Measurements from ENCODE around the gene PSMF1.
"Not testable (repeated sequence)": the region's sequence is repeated elsewhere in the genome, so short reads cannot be mapped to it uniquely, and the experiment has no call there.

PSMF1 gene

GRCh38 chr20:1131354-1131753, 13.0 kb downstream of the PSMF1 start:
- Histone ChIP-seq H3K4me1 (ENCODE audit: insufficient read depth, low read length) (no peaks in the 10 kb centered on the region), H3K9me3 (ENCODE audit: control insufficient read depth, insufficient read depth, low read length) (no peaks in the 10 kb centered on the region), H3K9ac (ENCODE audit: low read depth, low read length) (no peak overlapping the region), H3K36me3 (ENCODE audit: insufficient read depth, low read length) (peaks cover 34% of the 10 kb centered on the region)

GRCh38 chr20:1134355-1134754, 16.0 kb downstream of the PSMF1 start:
- H3K9ac ChIP-seq (ENCODE audit: low read depth, low read length): no peak overlapping the region
- peaks cover 26% of the 10 kb centered on the region for H3K36me3 ChIP-seq (ENCODE audit: insufficient read depth, low read length)
- H3K9me3 ChIP-seq (ENCODE audit: control insufficient read depth, insufficient read depth, low read length): no peaks in the 10 kb centered on the region
- H3K4me1 ChIP-seq (ENCODE audit: insufficient read depth, low read length): no peaks in the 10 kb centered on the region

- no peaks in the 10 kb centered on the region for H3K9me3 ChIP-seq (ENCODE audit: control insufficient read depth, insufficient read depth, low read length)
- H3K9ac ChIP-seq (ENCODE audit: low read depth, low read length): no peak overlapping the region
- H3K36me3 ChIP-seq (ENCODE audit: insufficient read depth, low read length): peaks cover 24% of the 10 kb centered on the region
- H3K4me1 ChIP-seq (ENCODE audit: insufficient read depth, low read length): no peaks in the 10 kb centered on the region
Observed at GRCh38 chr20:1134836-1135235, 16.4 kb downstream of the PSMF1 start.

- H3K9me3 ChIP-seq (ENCODE audit: control insufficient read depth, insufficient read depth, low read length): no peaks in the 10 kb centered on the region
- peaks cover 9% of the 10 kb centered on the region for H3K36me3 ChIP-seq (ENCODE audit: insufficient read depth, low read length)
- no peaks in the 10 kb centered on the region for H3K4me1 ChIP-seq (ENCODE audit: insufficient read depth, low read length)
- H3K9ac ChIP-seq (ENCODE audit: low read depth, low read length): no peak overlapping the region
Observed at GRCh38 chr20:1137236-1137635, 18.8 kb downstream of the PSMF1 start.

GRCh38 chr20:1144401-1145172, 26.2 kb downstream of the PSMF1 start:
- Histone ChIP-seq H3K9me3 (ENCODE audit: control insufficient read depth, insufficient read depth, low read length) (no peaks in the 10 kb centered on the region), H3K9ac (ENCODE audit: low read depth, low read length) (no peak overlapping the region), H3K36me3 (ENCODE audit: insufficient read depth, low read length) (peaks cover 6% of the 10 kb centered on the region; the same call in 1 of the 2 replicates), H3K4me1 (ENCODE audit: insufficient read depth, low read length) (no peaks in the 10 kb centered on the region)

- Histone ChIP-seq H3K36me3 (ENCODE audit: insufficient read depth, low read length) (peaks cover 6% of the 10 kb centered on the region; the same call in 1 of the 2 replicates), H3K9ac (ENCODE audit: low read depth, low read length) (no peak overlapping the region), H3K4me1 (ENCODE audit: insufficient read depth, low read length) (no peaks in the 10 kb centered on the region), H3K9me3 (ENCODE audit: control insufficient read depth, insufficient read depth, low read length) (no peaks in the 10 kb centered on the region)
Observed at GRCh38 chr20:1146957-1147356, 28.6 kb downstream of the PSMF1 start.

GRCh38 chr20:1149812-1150211, 31.4 kb downstream of the PSMF1 start:
- H3K36me3 ChIP-seq (ENCODE audit: insufficient read depth, low read length): peaks cover 16% of the 10 kb centered on the region; the same call in 1 of the 2 replicates
- H3K9me3 ChIP-seq (ENCODE audit: control insufficient read depth, insufficient read depth, low read length); H3K4me1 ChIP-seq (ENCODE audit: insufficient read depth, low read length); H3K9ac ChIP-seq (ENCODE audit: low read depth, low read length): not testable (repeated sequence)

GRCh38 chr20:1150218-1150617, 31.8 kb downstream of the PSMF1 start:
- Histone ChIP-seq H3K9me3 (ENCODE audit: control insufficient read depth, insufficient read depth, low read length) (no peaks in the 10 kb centered on the region), H3K36me3 (ENCODE audit: insufficient read depth, low read length) (peaks cover 16% of the 10 kb centered on the region; the same call in 1 of the 2 replicates), H3K4me1 (ENCODE audit: insufficient read depth, low read length) (no peaks in the 10 kb centered on the region), H3K9ac (ENCODE audit: low read depth, low read length) (no peak overlapping the region)

GRCh38 chr20:1150968-1151367, 32.6 kb downstream of the PSMF1 start:
- no peaks in the 10 kb centered on the region for H3K4me1 ChIP-seq (ENCODE audit: insufficient read depth, low read length)
- peaks cover 16% of the 10 kb centered on the region; the same call in 1 of the 2 replicates for H3K36me3 ChIP-seq (ENCODE audit: insufficient read depth, low read length)
- H3K9ac ChIP-seq (ENCODE audit: low read depth, low read length): no peak overlapping the region
- H3K9me3 ChIP-seq (ENCODE audit: control insufficient read depth, insufficient read depth, low read length): no peaks in the 10 kb centered on the region

- peaks cover 13% of the 10 kb centered on the region; the same call in 1 of the 2 replicates for H3K36me3 ChIP-seq (ENCODE audit: insufficient read depth, low read length)
- H3K9ac ChIP-seq (ENCODE audit: low read depth, low read length): no peak overlapping the region
- H3K9me3 ChIP-seq (ENCODE audit: control insufficient read depth, insufficient read depth, low read length): no peaks in the 10 kb centered on the region
- H3K4me1 ChIP-seq (ENCODE audit: insufficient read depth, low read length): no peaks in the 10 kb centered on the region
Observed at GRCh38 chr20:1154226-1154625, 35.8 kb downstream of the PSMF1 start.

GRCh38 chr20:1154691-1155090, 36.3 kb downstream of the PSMF1 start:
- H3K4me1 ChIP-seq (ENCODE audit: insufficient read depth, low read length): no peaks in the 10 kb centered on the region
- H3K9me3 ChIP-seq (ENCODE audit: control insufficient read depth, insufficient read depth, low read length): no peaks in the 10 kb centered on the region
- peaks cover 11% of the 10 kb centered on the region; the same call in 1 of the 2 replicates for H3K36me3 ChIP-seq (ENCODE audit: insufficient read depth, low read length)
- no peak overlapping the region for H3K9ac ChIP-seq (ENCODE audit: low read depth, low read length)

GRCh38 chr20:1155342-1155741, 36.9 kb downstream of the PSMF1 start:
- Histone ChIP-seq H3K36me3 (ENCODE audit: insufficient read depth, low read length) (peaks cover 13% of the 10 kb centered on the region), H3K9ac (ENCODE audit: low read depth, low read length) (no peak overlapping the region), H3K9me3 (ENCODE audit: control insufficient read depth, insufficient read depth, low read length) (no peaks in the 10 kb centered on the region), H3K4me1 (ENCODE audit: insufficient read depth, low read length) (no peaks in the 10 kb centered on the region)

- no peaks in the 10 kb centered on the region for H3K9me3 ChIP-seq (ENCODE audit: control insufficient read depth, insufficient read depth, low read length)
- no peak overlapping the region for H3K9ac ChIP-seq (ENCODE audit: low read depth, low read length)
- H3K4me1 ChIP-seq (ENCODE audit: insufficient read depth, low read length): no peaks in the 10 kb centered on the region
- H3K36me3 ChIP-seq (ENCODE audit: insufficient read depth, low read length): peaks cover 9% of the 10 kb centered on the region; the same call in 1 of the 2 replicates
Observed at GRCh38 chr20:1160496-1160895, 42.1 kb downstream of the PSMF1 start.

GRCh38 chr20:1160991-1161390, 42.6 kb downstream of the PSMF1 start:
- Histone ChIP-seq H3K4me1 (ENCODE audit: insufficient read depth, low read length) (no peaks in the 10 kb centered on the region), H3K36me3 (ENCODE audit: insufficient read depth, low read length) (peaks cover 14% of the 10 kb centered on the region; the same call in 1 of the 2 replicates), H3K9me3 (ENCODE audit: control insufficient read depth, insufficient read depth, low read length) (no peaks in the 10 kb centered on the region), H3K9ac (ENCODE audit: low read depth, low read length) (no peak overlapping the region)

GRCh38 chr20:1163105-1163504, 44.7 kb downstream of the PSMF1 start:
- Histone ChIP-seq H3K9ac (ENCODE audit: low read depth, low read length) (no peak overlapping the region), H3K36me3 (ENCODE audit: insufficient read depth, low read length) (peaks cover 27% of the 10 kb centered on the region), H3K4me1 (ENCODE audit: insufficient read depth, low read length) (no peaks in the 10 kb centered on the region), H3K9me3 (ENCODE audit: control insufficient read depth, insufficient read depth, low read length) (no peaks in the 10 kb centered on the region)

Data from ES-I3 (cell line).